GM19099 (cell line): ENCODE data around the gene ARHGAP15.
A peak's percentile ranks its signal among the peaks of the same experiment; 100 is the strongest.

ENCODE experiments used
- POLR2A ChIP-seq: IDR thresholded peaks from 3 replicates; pipeline ENCODE4 v1.6.1; 2011; ENCODE audit warnings: low read depth; ENCODE audit not compliant: insufficient read length; ENCODE audit errors: extremely low read depth

ARHGAP15 gene

DNA sequence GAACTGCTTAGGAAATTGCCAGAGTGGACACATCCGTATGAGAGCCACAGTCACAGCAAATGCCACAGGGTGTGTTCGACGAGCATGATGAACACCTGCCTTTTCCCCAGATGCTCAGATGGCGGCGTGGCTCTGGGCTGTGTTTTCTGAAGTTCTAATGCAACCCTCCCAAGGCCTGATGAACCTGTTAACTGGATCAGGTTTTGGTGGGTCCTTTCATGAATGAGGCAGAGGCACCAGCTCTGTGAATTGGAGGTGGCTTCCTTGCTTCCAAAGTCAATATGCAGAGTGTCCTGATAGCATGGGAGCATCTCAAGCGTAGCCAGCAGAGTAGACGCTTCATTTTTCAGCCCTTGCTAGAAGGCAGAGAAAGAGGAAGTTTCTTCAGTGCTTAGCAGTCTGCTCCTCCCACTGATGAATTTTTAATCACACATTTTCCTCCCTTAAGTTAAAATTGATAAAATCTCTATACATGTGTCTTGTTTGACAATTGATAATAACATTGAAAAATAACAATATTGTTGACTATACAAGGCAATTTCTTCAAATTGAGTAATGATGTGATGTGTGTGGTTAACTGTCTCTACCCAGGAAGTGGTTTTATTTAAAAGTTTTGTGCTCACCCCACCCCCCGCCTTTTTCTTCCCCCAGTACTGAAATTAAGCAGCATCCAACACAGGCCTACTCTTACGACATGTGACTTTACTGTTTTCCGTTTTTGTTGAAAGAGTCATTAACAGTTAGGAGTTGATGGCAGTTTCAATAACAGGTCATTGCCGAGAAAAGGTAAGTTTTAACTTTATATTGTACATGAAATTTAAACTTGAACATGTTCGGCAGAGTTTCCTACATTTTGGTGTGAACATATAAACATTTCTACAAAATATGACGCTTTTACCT, at the start of gene ARHGAP15:
Gene ARHGAP15 (plus strand): TSS at position 739 of the 900 bp plus-strand sequence.
- peak; percentile 66 for TF ChIP-seq POLR2A

GRCh38 chr2:143081616-143082015, 47.6 kb upstream of the ARHGAP15 start:
- no peak for TF ChIP-seq POLR2A

DNA sequence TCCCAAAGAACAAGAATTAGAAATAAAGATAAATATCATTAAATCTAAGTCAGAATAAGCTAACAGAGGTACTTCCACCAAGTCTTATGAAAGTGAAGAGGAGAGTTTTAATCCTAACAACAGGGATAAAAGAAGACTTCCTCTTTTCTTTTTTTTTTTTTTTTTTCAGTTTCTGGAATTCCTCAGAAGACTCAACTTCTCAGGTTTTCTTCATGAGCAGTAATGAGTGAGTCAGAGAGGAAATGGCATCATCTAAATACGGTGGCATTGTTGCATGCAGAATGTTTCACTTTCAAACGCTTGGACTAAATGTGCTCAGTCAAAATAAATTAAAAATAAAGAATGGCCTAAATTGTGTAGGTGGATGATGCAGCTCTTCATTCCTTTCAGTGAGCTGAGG, 45.6 kb upstream of the ARHGAP15 start:
- TF ChIP-seq POLR2A, result no peak

DNA sequence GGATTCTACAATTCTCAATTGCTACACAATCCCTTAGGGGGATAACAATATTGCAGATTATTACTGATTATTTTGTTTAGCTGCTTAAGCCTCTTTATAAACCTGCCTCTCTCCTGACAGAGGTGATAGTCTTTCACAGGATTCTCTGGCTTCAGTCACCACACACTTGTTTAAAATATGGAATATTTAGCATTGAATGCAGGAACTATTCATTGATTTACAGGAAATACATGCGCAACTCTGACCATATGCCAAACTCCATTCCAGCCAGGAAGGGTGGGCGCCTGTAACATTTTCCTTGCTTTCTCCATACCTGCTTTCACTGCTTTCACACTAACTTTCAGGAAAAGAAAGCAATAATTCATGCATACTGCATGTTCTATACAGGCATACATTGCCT, 44.8 kb upstream of the ARHGAP15 start:
- TF ChIP-seq POLR2A, result no peak

DNA sequence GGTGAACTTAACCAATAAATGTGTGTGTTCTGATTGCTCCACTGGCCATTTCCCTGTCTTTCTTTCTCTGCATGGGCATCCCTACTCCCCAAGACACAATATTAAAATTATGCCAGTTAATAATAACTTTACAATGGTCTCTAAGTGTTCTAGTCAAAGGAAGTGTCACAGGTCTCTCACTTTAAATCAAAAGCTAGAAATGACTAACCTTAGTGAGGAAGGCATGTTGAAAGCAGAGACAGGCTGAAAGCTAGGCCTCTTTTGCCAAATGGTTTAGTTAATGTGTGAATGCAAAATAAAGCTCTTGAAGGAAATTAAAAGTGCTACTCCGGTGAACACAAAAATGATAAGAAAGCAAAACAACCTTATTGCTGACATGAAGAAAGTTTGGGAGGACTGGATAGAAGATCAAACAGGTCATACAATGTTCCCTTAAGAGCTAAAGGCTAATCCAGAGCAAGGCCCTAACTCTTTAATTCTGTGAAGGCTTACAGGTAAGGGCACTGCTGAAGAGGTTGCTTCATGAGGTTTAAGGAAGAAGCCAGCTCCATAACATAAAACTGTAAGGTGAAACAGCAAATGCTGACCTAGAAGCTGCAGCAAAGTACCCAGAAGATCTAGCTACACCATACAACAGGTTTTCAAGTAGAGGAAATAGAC, 44.0 kb upstream of the ARHGAP15 start:
- no peak for TF ChIP-seq POLR2A

DNA sequence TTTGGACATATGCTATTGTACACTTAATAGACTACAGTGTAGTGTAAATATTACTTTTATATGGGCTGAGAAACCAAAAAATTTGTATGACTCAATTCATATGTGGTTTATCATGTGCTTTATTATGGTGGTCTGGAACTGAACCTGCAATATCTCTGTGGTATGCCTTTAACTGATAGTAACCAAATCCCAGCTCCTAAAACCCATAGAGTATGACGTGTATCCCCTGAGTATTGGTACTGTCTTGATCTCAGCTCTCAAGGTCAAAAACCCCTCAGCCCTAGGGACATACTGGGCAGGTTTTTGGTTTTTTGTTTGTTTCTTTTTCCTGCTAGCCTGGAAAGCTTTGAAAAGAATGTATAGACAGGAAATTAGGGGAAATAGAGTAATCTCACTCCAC, 42.2 kb upstream of the ARHGAP15 start:
- no peak for TF ChIP-seq POLR2A

DNA sequence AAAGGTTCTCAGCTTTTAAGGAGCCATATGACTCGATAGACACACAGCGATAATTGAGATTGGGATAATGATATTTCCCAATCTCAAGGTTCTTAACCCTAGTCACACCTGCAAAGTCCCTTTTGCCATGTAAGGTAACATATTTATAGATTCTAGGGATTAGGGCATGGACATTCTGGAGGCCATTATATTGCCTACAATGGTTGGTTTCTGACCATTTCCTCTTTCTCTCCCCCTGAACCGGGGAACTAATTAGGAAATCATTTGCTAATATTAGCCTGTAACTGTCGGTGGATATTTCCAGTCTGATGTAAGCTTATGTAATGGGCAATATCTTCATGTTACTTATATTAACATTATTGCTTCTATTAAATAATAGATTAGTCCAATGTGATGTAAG, 40.8 kb upstream of the ARHGAP15 start:
- no peak for TF ChIP-seq POLR2A

DNA sequence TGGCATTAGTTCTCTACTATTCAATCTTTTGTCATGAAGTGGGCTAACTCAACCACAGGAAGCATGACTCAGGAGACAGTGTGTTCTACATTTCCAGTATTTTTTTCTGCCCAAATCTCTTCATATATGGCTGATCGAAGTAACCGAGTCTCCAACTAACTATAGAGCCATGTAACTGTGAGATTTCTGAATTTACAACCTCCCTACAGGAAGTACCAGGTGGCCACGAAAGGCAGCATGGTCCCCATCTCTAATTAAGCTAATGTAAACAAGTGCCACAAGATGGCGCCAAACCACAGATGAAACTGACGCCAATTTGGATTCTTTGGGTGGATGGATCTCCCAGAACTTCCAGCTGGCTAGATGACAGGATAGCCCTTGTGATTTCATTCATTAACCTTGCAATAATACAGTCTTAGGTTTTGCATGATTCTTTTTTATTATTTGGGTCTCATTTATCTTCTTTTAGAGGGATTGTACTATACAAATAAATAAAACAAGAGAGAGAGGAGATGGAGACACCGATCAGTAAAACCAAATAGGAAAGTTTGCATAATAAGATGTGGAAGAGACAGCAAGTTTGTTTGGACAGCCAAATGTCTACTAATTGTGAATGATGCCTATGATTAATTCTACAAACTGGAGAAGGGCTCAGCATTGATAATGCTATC, 18.3 kb upstream of the ARHGAP15 start:
- TF ChIP-seq POLR2A, result no peak

- TF ChIP-seq POLR2A, result no peak
Measured at GRCh38 chr2:143117225-143117624, 12.0 kb upstream of the ARHGAP15 start.

- TF ChIP-seq POLR2A, result no peak
Measured at GRCh38 chr2:143121079-143121478, 8.1 kb upstream of the ARHGAP15 start.

- TF ChIP-seq POLR2A, result no peak
Measured at GRCh38 chr2:143121957-143122356, 7.3 kb upstream of the ARHGAP15 start.

GRCh38 chr2:143123911-143124310, 5.3 kb upstream of the ARHGAP15 start:
- no peak for TF ChIP-seq POLR2A

GRCh38 chr2:143124445-143124844, 4.8 kb upstream of the ARHGAP15 start:
- no peak for TF ChIP-seq POLR2A

DNA sequence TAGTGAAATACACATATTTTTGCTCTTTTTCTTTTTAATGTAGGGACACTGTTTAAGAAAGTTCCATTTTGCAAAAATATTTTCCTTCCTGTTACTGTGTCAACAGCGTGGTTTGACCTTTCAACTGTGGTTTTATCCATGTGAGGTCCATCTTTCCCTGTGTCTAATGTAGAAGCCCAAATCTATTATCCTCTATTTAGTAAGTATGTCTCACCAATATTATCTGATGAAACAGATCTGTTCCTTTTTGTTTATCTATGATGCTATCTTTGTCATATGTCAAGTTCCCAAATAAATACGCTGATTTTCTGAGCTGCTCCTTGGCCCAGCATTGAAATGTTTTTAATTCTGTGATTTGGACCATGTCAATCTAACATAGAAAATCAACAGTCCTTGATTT, 3.5 kb upstream of the ARHGAP15 start:
- TF ChIP-seq POLR2A, result no peak

GRCh38 chr2:143132355-143132754, 3.1 kb downstream of the ARHGAP15 start:
- no peak for TF ChIP-seq POLR2A

DNA sequence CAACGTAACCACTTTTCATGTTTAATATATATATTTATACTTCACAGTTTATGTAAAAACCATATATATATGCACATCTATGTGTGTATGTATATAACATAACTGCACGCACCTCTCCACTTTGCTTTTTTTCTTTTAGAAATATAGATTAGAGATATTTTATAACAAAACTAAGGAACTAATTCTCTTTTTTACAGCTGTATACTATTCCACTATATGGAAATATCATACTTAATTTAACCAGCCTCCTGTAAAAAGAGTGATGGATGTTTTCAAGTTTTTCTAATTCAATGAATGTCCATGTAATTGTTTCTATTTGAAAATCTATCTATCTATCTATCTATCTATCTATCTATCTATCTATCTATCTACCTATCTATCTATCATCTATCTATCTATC, 4.6 kb downstream of the ARHGAP15 start:
- no peak for TF ChIP-seq POLR2A
